Suprapubic skin (tissue), 4 donors: Measurements from ENCODE around the gene GTF3C5. TPM values are rescaled to one million over a fixed set of nuclear protein-coding genes. Genes with fewer than 3 reads are reported as not detected.

ENCODE experiments used
- DNase-seq, 2 donors: peaks; one replicate each; pipeline ENCODE4 v3.0.0-alpha.2; 2019; ENCODE audit warnings: low spot score in 2 of 2
- H3K27ac ChIP-seq: fragments of 200-600 bp; sonication (generic); one replicate; pipeline ENCODE4 v1.5.1; 2019
- H3K27me3 ChIP-seq: fragments of 200-600 bp; sonication (generic); one replicate; pipeline ENCODE4 v1.5.1; 2019
- H3K36me3 ChIP-seq: fragments of 200-600 bp; sonication (generic); one replicate; pipeline ENCODE4 v1.5.1; 2019
- H3K4me1 ChIP-seq: fragments of 200-600 bp; sonication (generic); one replicate; pipeline ENCODE4 v1.5.1; 2019
- H3K4me3 ChIP-seq: fragments of 200-600 bp; sonication (generic); one replicate; pipeline ENCODE4 v1.5.1; 2019; ENCODE audit warnings: mild to moderate bottlenecking
- H3K9me3 ChIP-seq: fragments of 200-600 bp; sonication (generic); one replicate; pipeline ENCODE4 v1.5.1; 2019
- CTCF ChIP-seq, 2 donors: fragments of 200-600 bp in 1 of 2; fragments of 450-650 bp in 1 of 2; sonication (generic) in 1 of 2; IDR thresholded peaks; one replicate each; pipeline ENCODE4 v1.5.1; 2016 to 2019; ENCODE audit warnings: antibody characterized with exemption in 2 of 2, mild to moderate bottlenecking in 1 of 2, moderate library complexity in 1 of 2
- EP300 ChIP-seq: sonication (generic); formaldehyde crosslinking; IDR thresholded peaks from one replicate; pipeline ENCODE4 v1.6.1; 2017; ENCODE audit warnings: antibody characterized with exemption
- POLR2A ChIP-seq, 2 donors: fragments of 450-650 bp; IDR thresholded peaks; one replicate each; pipeline ENCODE4 v1.6.1; 2017; ENCODE audit warnings: antibody characterized with exemption in 2 of 2, mild to moderate bottlenecking in 2 of 2, moderate library complexity in 2 of 2
- POLR2AphosphoS5 ChIP-seq, 3 donors: sonication (generic); formaldehyde crosslinking; IDR thresholded peaks; one replicate each; pipeline ENCODE4 v1.6.1; 2017; ENCODE audit warnings: antibody characterized with exemption in 3 of 3
- WGBS: methylation state at CpG from one replicate; pipeline ENCODE4 v1.1.5; 2018; 5-methylcytosine and 5-hydroxymethylcytosine counted together
- total RNA-seq, 4 donors: library from RNA; depleted of rRNA; stranded (reverse); fragments of >200 nt; gene quantifications; one replicate each; pipeline ENCODE4 v1.1.0, GENCODE V29; 2016

Gene GTF3C5
- total RNA-seq, 4 donors from 2014 or later, result 55.8 to 103 (median 63.1) TPM

- peak in 1 of 2 donors; percentile 64 for DNase-seq
- Histone ChIP-seq H3K27me3 (no peaks in the 10 kb centered on the region), H3K36me3 (peaks cover 100% of the 10 kb centered on the region), H3K27ac (no peak overlapping the region), H3K9me3 (no peaks in the 10 kb centered on the region), H3K4me1 (peaks cover 9% of the 10 kb centered on the region), H3K4me3 (no peak overlapping the region)
- TF ChIP-seq EP300 (no peak), POLR2AphosphoS5 (IDR thresholded peaks at IDR 0.05) (no peak), CTCF (IDR thresholded peaks at IDR 0.05) (no peak), POLR2A (IDR thresholded peaks at IDR 0.05) (no peak)
- 87% methylated on average over 16 of the region's 17 CpGs for WGBS
Measured at GRCh38 chr9:133106511-133107244, 75.9 kb downstream of the GTF3C5 start.

DNA sequence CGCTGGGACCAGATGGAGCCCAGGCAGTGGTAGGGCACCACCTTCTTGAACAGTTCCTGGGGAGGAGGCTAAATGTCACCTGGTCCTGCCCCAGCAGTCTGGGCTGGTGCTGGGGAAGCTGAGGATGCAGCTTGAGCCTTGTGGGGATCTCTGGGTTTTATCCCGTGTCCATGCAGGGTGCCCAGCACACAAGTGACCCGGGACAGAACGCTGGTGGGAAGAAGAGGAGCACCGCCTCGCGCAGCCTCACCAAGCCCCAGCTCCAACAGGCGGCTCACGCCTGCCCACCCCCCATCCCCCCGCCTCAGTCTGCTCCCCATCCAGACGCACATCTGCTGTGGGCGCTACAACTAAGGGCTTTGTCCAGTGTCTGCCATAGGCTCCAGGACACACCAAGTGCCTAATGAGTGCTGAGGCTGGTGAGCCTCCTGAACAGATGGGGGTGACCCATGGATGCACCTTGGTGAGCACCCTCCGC is 76.5 kb downstream of the GTF3C5 start:
- Histone ChIP-seq H3K9me3 (no peaks in the 10 kb centered on the region), H3K4me1 (peaks cover 15% of the 10 kb centered on the region), H3K27ac (no peak overlapping the region), H3K36me3 (peaks cover 98% of the 10 kb centered on the region), H3K27me3 (no peaks in the 10 kb centered on the region), H3K4me3 (no peak overlapping the region)
- WGBS, result 94% methylated on average over 11 of the region's 13 CpGs
- no peak for TF ChIP-seq EP300
- no peak for TF ChIP-seq CTCF (IDR thresholded peaks at IDR 0.05)
- TF ChIP-seq POLR2A (IDR thresholded peaks at IDR 0.05), result no peak
- TF ChIP-seq POLR2AphosphoS5 (IDR thresholded peaks at IDR 0.05), result no peak
- peak in 1 of 2 donors; percentile 35 for DNase-seq

Other genes with a start within 250 kb of the GTF3C5 start
- 1 to 10 TPM; 1.4 to 3.7 (median 1.8) TPM for gene AK8, start 152.7 kb upstream of the GTF3C5 start, total RNA-seq
- 10 to 100 TPM in 1 of 4 donors, 1 to 10 TPM in 3; 8.7 to 10.3 (median 9.9) TPM for gene SPACA9, start 152.1 kb upstream of the GTF3C5 start, total RNA-seq
- gene TSC1, start 86.4 kb upstream of the GTF3C5 start, total RNA-seq, result 100 to 1,000 TPM in 1 of 4 donors, 10 to 100 TPM in 3; 36.4 to 155 (median 46.6) TPM
- gene GFI1B, start 52.3 kb upstream of the GTF3C5 start, total RNA-seq, result not detected
- gene CEL, start 31.0 kb downstream of the GTF3C5 start, total RNA-seq, result 10 to 100 TPM in 1 of 4 donors, 1 to 10 TPM in 3; 5.2 to 10.7 (median 5.9) TPM
- gene RALGDS, start 90.2 kb downstream of the GTF3C5 start, total RNA-seq, result 100 to 1,000 TPM; 173 to 244 (median 212) TPM
- gene GBGT1, start 132.9 kb downstream of the GTF3C5 start, total RNA-seq, result 10 to 100 TPM in 1 of 4 donors, 1 to 10 TPM in 3; 2.6 to 14.6 (median 5.8) TPM
- 10 to 100 TPM in 1 of 4 donors, 1 to 10 TPM in 3; 2.6 to 11.7 (median 7.1) TPM for gene OBP2B, start 178.3 kb downstream of the GTF3C5 start, total RNA-seq
- 10 to 100 TPM in 2 of 4 donors, 1 to 10 TPM in 2; 2.6 to 17.9 (median 7.9) TPM for gene ABO, start 244.2 kb downstream of the GTF3C5 start, total RNA-seq